IPS-NIHi7 (cell line): ENCODE measurements around the gene PADI3.

Experiments
- DNase-seq: peaks from one replicate; pipeline ENCODE4 v3.0.0; 2012; ENCODE audit warnings: mixed read lengths; ENCODE audit errors: extremely low spot score

The PADI3 gene

GRCh38 chr1:17214876-17215544, 33.9 kb upstream of the PADI3 start:
- DNase-seq = peak; percentile 59

- DNase-seq = no peak
Observed at GRCh38 chr1:17215545-17215890, 33.4 kb upstream of the PADI3 start.

DNA sequence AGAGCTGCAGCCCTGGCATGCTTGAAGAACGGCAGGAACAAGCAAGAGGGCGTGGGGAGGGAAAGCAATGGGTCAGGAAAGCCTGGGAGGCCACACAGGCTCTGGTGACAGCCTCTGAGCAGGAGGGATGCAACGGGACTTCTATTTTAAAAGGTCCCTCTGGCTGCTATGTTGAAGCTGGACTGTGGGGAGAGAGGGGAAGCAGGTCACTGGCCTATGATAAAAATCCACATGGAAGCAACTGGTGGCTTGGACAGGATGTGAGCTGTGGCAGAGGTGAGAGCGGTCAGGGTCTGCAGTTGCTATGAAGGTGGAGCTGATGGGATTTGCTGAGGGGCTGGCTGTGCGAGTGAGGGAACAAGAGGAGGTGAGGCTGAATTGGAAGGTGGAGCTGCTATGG, 32.8 kb upstream of the PADI3 start:
- no peak for DNase-seq

DNA sequence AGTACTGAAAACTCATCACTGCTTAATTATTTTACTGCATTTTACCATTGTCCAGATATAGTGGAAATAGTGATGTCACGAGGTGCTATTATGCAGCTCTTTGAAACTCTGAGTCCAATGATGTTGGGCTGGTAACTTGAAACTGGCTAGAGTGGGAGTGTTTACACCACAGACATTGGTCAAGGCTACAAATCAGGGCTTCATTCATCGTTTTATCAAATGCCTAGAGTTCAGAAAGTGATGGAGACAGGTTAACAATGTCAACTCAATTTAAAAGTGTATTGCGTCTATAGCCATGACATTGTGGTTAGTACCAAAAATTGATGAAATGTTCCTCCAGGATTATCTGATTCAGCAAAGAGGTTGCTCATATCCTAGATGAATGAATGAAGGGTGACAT, 31.3 kb upstream of the PADI3 start:
- no peak for DNase-seq

GRCh38 chr1:17218939-17219338, 30.0 kb upstream of the PADI3 start:
- no peak for DNase-seq

GRCh38 chr1:17220287-17220686, 28.6 kb upstream of the PADI3 start:
- DNase-seq = no peak

- no peak for DNase-seq
Observed at GRCh38 chr1:17222557-17222956, 26.3 kb upstream of the PADI3 start.

GRCh38 chr1:17224434-17224833, 24.5 kb upstream of the PADI3 start:
- DNase-seq = no peak

DNA sequence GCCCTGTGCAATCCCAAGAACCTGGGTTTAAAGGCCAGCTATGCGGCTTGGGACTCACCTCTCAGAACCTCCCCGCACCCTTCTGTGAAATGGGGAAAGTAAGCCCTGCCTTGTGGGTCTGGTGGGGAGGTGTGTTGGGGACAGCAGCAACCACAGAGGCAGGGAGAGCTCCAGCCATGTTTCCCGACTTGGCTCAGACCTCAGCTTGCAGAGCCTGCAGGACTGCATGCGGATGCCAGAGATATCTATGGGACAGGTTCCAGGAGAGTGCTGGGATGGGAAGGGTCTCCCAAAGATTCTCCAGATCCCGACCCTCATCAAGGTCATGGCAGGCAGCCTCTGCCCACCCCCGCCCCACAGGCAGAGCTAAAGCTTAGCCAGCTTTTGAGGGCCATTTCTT, 23.8 kb upstream of the PADI3 start:
- DNase-seq = no peak

DNA sequence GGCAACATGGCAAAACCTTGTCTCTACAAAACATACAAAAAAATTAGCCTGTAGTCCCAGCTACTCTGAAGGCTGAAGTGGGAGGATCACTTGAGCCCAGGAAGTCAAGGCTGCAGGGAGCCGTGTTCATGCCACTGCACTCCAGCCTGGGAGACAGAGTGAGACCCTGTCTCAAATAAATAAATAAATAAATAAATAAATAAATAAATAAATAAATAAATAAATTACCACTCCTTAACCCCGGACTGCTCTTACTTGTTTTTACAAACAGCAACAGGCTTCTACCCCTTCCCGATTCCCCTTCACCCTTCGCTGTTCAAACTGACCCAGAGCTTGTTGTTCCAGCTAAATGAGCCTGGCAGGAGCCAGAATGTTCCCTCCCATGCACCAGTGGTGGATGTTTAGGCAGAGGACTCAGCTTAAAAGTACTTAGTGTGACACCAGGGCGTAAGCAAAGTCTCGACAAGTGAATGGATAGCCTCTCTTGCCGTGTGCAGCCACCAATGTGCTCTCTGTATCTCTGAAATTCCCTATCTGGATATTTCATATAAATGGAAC, 21.5 kb upstream of the PADI3 start:
- no peak for DNase-seq

DNA sequence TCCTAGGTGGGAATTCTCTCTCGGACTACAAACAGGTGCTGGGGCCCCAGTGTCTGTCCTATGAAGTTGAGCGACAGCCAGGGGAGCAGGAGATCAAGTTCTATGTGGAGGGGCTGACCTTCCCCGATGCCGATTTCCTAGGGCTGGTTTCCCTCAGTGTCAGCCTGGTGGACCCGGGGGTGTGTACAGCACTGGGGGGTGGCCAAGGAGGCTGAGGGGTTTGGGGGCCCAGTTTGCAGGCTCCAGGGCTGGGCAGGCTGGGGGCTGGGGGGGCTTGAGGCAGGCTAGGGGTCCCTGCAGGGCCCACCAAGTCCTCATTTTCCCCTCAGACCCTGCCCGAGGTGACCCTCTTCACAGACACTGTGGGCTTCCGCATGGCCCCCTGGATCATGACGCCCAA, 20.3 kb upstream of the PADI3 start:
- DNase-seq = no peak

DNA sequence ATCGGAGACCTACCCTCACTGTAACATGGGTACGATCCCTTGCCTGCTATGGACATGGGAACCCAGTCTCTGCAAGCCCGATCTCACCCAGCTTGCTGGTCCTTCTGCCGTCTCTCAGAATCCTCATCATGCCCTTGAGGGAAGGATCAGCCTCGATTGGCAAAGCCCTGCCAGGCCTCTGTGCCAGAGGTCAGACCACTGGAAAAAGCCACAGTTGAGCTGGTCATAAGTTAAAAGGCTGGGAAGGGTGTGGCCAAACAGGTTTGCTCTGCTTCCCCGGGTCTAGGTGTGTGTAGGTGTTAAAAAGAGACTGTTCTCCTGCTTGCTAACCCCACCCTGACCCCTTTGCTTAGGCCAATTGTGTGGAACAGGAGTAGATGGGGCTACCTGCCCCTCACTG, 19.5 kb upstream of the PADI3 start:
- DNase-seq = no peak

- no peak for DNase-seq
Observed at GRCh38 chr1:17230106-17230505, 18.8 kb upstream of the PADI3 start.

DNA sequence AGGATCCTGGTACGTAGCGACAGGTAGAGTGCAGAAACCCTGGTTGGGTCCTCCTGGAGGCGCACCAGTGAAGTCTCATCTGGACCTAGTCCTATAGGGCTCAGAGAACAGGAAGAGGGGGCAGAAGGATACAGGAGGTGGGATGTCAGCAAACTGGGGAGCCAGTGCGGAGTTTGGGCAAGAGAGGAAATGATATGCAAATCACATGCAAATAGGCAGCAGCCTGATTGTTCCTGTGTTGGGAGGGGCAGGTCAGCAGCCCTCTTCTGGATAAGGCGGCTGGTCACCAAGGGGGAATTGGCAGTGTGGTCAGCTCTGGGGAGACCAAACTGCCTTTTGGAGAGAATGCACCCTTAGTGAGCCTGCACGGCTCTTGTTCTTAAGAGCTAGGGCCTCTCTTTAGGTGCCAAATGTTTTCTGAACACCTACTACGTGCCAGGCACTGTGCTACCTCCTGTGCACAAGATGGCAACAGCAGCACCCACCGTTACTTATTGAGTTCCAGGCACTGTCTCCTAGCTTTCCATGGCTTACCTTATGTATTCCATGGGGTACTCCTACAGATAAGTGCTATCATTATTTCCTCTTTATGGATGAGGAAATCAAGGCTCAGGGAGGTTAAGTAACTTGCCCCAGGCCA, 18.1 kb upstream of the PADI3 start:
- DNase-seq = no peak

DNA sequence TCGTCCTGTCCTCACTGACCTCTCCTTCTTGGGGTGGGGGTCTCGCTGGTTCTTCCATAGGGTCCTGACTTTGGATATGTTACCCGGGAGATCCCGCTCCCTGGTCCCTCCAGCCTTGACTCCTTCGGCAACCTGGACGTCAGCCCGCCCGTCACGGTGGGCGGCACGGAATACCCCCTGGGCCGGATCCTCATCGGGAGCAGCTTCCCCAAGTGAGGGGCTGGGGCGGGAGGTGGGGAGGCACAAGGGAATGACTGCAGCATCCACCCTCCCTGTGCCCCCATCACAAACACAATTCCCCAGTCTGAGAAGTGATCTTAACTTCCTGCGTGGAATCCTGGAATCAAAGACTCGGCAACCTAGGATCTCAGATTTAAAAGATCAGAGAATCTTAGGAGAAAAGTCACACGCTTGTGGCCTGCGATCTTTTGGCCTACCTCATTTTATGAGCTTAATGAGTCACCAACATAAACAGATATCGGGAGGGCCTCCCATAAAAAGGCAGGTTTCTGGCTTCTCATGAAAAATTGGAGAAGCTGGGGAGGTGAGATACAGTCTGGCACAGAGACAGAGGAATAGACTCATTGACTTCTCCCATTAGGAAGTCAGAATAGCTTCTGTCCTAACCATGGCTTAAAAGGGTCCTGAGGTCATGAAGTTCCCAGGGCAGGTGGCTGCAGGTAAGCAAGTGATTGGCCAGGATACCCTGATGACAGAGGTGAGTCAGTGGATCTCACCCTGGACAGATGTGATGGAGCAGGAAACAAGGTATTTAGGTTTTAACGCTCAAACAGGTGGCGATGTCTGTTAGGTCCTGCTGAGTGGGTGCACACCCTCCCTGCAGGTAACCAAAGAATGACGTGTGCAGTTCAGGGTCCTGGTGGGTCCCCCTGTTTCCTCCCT, 15.9 kb upstream of the PADI3 start:
- DNase-seq = no peak

- DNase-seq = no peak
Observed at GRCh38 chr1:17233675-17234320, 15.1 kb upstream of the PADI3 start.

GRCh38 chr1:17234405-17234804, 14.5 kb upstream of the PADI3 start:
- DNase-seq = no peak

- no peak for DNase-seq
Observed at GRCh38 chr1:17235135-17235885, 13.6 kb upstream of the PADI3 start.

DNA sequence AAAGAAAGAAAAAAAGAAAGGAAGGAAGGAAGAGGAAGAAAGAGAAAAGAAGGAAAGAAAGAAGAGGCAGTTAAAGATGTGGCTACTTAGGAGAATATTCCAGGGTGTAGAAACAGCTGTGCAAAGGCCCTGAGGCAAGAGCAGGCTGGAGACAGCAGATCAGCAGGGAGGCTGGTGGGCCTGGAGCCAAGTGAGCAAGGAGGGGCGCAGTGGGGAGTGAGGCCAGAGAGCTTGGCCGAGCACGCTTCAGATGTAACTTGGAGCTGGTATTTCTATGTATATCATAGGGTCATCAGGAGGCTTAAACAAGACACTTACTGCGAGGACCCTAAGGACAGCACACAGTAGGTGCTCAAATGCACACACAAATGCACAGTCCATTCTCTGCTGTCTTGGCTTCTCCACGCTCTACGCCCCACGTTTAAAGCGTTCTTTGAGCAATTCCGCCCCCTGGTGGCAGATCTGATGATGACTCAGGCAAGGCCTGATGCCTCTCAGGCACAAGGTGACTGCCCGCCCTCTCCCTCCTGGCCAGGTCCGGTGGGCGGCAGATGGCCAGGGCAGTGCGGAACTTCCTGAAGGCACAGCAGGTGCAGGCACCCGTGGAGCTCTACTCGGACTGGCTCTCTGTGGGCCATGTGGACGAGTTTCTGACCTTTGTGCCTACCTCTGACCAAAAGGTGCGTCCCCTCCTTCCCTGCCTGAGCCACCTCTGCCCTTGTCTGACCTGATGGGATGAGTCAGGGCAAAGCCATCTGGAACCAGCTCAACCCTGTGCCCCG, 11.9 kb upstream of the PADI3 start:
- peak; percentile 92 for DNase-seq

- DNase-seq = no peak
Observed at GRCh38 chr1:17237561-17237903, 11.4 kb upstream of the PADI3 start.

- DNase-seq = peak; percentile 91
Observed at GRCh38 chr1:17239420-17239819, 9.5 kb upstream of the PADI3 start.
